ENCODE results near the gene FBXO24.
A peak's percentile ranks its signal among the peaks of the same experiment; 100 is the strongest.

Gene FBXO24

GRCh38 chr7:100563809-100564400 lies 22.2 kb upstream of the FBXO24 start:
- H3K4me1 ChIP-seq (ENCODE audit: control insufficient read depth, insufficient read depth, low read length): no peaks in the 10 kb centered on the region
- POLR2A ChIA-PET: interaction anchor here (0.5 to 4.4 kb wide), 2 partner anchors 22 to 98 kb away, joined by 3 to 26 read pairs; partner anchors contain the start of genes FBXO24 and LRCH4
- TF ChIP-seq ZNF133 (tag by site-specific recombination; IDR thresholded peaks at IDR 0.05) (no peak), ZNF23 (tag by site-specific recombination; IDR thresholded peaks at IDR 0.05; ENCODE audit: borderline replicate concordance) (no peak), ZNF10 (tag by site-specific recombination; IDR thresholded peaks at IDR 0.05) (0 out of 2 replicates have a peak, but pooled peaks have one; percentile 38), ZNF670 (tag by site-specific recombination; IDR thresholded peaks at IDR 0.05; ENCODE audit: low read depth) (no peak), ZNF600 (tag by site-specific recombination; IDR thresholded peaks at IDR 0.05) (peak; percentile 28; the same call in 1 of the 2 replicates), IKZF3 (tag by site-specific recombination; IDR thresholded peaks at IDR 0.05) (0 out of 2 replicates have a peak, but pooled peaks have one; percentile 5), ZNF366 (tag by site-specific recombination; conservative IDR thresholded peaks at IDR 0.05) (0 out of 2 replicates have a peak, but pooled peaks have one; percentile 32), ZNF660 (tag by site-specific recombination; IDR thresholded peaks at IDR 0.05) (0 out of 2 replicates have a peak, but pooled peaks have one; percentile 52), CTCF (tag by site-specific recombination; IDR thresholded peaks at IDR 0.05) (peak; percentile 89), ZNF654 (tag by site-specific recombination; IDR thresholded peaks at IDR 0.05; ENCODE audit: low read depth) (peak; percentile 52), ZBTB48 (tag by site-specific recombination; IDR thresholded peaks at IDR 0.05) (peak; percentile 85), GLIS2 (tag by site-specific recombination; IDR thresholded peaks at IDR 0.05) (peak; percentile 51), ZNF341 (tag by site-specific recombination; IDR thresholded peaks at IDR 0.05; ENCODE audit: low read depth) (peak; percentile 56), ZNF2 (tag by site-specific recombination; IDR thresholded peaks at IDR 0.05) (peak; percentile 28; the same call in 1 of the 2 replicates), PRDM6 (tag by site-specific recombination; IDR thresholded peaks at IDR 0.05) (no peak), ZNF658 (tag by site-specific recombination; IDR thresholded peaks at IDR 0.05) (no peak), ZIC2 (tag by site-specific recombination; IDR thresholded peaks at IDR 0.05) (peak; percentile 57), ZSCAN18 (tag by site-specific recombination; IDR thresholded peaks at IDR 0.05) (no peak)
- TF ChIP-seq, protein P1, sequence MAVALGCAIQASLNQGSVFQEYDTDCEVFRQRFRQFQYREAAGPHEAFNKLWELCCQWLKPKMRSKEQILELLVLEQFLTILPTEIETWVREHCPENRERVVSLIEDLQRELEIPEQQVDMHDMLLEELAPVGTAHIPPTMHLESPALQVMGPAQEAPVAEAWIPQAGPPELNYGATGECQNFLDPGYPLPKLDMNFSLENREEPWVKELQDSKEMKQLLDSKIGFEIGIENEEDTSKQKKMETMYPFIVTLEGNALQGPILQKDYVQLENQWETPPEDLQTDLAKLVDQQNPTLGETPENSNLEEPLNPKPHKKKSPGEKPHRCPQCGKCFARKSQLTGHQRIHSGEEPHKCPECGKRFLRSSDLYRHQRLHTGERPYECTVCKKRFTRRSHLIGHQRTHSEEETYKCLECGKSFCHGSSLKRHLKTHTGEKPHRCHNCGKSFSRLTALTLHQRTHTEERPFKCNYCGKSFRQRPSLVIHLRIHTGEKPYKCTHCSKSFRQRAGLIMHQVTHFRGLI (tag by site-specific recombination; IDR thresholded peaks at IDR 0.05): 0 out of 2 replicates have a peak, but pooled peaks have one; percentile 35
- TF ChIP-seq, protein P2, sequence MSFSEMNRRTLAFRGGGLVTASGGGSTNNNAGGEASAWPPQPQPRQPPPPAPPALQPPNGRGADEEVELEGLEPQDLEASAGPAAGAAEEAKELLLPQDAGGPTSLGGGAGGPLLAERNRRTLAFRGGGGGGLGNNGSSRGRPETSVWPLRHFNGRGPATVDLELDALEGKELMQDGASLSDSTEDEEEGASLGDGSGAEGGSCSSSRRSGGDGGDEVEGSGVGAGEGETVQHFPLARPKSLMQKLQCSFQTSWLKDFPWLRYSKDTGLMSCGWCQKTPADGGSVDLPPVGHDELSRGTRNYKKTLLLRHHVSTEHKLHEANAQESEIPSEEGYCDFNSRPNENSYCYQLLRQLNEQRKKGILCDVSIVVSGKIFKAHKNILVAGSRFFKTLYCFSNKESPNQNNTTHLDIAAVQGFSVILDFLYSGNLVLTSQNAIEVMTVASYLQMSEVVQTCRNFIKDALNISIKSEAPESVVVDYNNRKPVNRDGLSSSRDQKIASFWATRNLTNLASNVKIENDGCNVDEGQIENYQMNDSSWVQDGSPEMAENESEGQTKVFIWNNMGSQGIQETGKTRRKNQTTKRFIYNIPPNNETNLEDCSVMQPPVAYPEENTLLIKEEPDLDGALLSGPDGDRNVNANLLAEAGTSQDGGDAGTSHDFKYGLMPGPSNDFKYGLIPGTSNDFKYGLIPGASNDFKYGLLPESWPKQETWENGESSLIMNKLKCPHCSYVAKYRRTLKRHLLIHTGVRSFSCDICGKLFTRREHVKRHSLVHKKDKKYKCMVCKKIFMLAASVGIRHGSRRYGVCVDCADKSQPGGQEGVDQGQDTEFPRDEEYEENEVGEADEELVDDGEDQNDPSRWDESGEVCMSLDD (tag by site-specific recombination; IDR thresholded peaks at IDR 0.05): 0 out of 2 replicates have a peak, but pooled peaks have one; percentile 32
- TF ChIP-seq, protein P3, sequence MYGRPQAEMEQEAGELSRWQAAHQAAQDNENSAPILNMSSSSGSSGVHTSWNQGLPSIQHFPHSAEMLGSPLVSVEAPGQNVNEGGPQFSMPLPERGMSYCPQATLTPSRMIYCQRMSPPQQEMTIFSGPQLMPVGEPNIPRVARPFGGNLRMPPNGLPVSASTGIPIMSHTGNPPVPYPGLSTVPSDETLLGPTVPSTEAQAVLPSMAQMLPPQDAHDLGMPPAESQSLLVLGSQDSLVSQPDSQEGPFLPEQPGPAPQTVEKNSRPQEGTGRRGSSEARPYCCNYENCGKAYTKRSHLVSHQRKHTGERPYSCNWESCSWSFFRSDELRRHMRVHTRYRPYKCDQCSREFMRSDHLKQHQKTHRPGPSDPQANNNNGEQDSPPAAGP (tag by site-specific recombination; IDR thresholded peaks at IDR 0.05): 0 out of 2 replicates have a peak, but pooled peaks have one; percentile 26
- TF ChIP-seq, protein P4, sequence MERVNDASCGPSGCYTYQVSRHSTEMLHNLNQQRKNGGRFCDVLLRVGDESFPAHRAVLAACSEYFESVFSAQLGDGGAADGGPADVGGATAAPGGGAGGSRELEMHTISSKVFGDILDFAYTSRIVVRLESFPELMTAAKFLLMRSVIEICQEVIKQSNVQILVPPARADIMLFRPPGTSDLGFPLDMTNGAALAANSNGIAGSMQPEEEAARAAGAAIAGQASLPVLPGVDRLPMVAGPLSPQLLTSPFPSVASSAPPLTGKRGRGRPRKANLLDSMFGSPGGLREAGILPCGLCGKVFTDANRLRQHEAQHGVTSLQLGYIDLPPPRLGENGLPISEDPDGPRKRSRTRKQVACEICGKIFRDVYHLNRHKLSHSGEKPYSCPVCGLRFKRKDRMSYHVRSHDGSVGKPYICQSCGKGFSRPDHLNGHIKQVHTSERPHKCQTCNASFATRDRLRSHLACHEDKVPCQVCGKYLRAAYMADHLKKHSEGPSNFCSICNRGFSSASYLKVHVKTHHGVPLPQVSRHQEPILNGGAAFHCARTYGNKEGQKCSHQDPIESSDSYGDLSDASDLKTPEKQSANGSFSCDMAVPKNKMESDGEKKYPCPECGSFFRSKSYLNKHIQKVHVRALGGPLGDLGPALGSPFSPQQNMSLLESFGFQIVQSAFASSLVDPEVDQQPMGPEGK (tag by site-specific recombination; IDR thresholded peaks at IDR 0.05): peak; percentile 72
- no peaks in the 10 kb centered on the region for H3K9me3 ChIP-seq (ENCODE audit: control insufficient read depth, insufficient read depth, low read depth, low read length)
- no peak overlapping the region for H3K4me3 ChIP-seq (ENCODE audit: low read depth, low read length)
- H3K27ac ChIP-seq (ENCODE audit: extremely low read depth, low read depth, low read length): no peak overlapping the region
- CTCF ChIA-PET: interaction anchor here (0.6 to 3.4 kb wide), 30 partner anchors 9 to 814 kb away, joined by 3 to 37 read pairs (median 4); partner anchors contain the start of genes FBXO24, LRCH4, PCOLCE and SLC12A9
- H3K36me3 ChIP-seq (ENCODE audit: control insufficient read depth in 2 of 2, insufficient read depth in 1 of 2, low read length in 2 of 2): peaks cover 0 to 13% of the 10 kb centered on the region in 2 experiments; a peak in 2 of 3 replicates
